HG03066 (cell line): ENCODE data around the gene ARG2.

Source experiments
- ATAC-seq: cut with Tn5 transposase; IDR thresholded peaks from one replicate; pipeline ENCODE4 v1.9.1; 2021; ENCODE audit warnings: low read depth; ENCODE audit not compliant: unreplicated experiment

The ARG2 gene

GRCh38 chr14:67674480-67675218, 54.9 kb downstream of the ARG2 start, which contains the start of gene VTI1B:
Gene VTI1B, minus strand, starts transcription at chr14:67674632. Its CDS starts 143 bp downstream, at chr14:67674489.
- peak; percentile 87 for ATAC-seq

GRCh38 chr14:67675219-67675582, 55.5 kb downstream of the ARG2 start:
- ATAC-seq, result no peak

- no peak for ATAC-seq
These were observed 59.3 kb downstream of the ARG2 start for GRCh38 chr14:67679006-67679405.

- peak; percentile 99 for ATAC-seq
These were observed 60.4 kb downstream of the ARG2 start for GRCh38 chr14:67680121-67680602.

GRCh38 chr14:67680941-67681340, 61.2 kb downstream of the ARG2 start:
- no peak for ATAC-seq

- no peak for ATAC-seq
These were observed 64.1 kb downstream of the ARG2 start for GRCh38 chr14:67683842-67684241.

GRCh38 chr14:67690011-67690410, 70.3 kb downstream of the ARG2 start:
- ATAC-seq, result no peak

- peak; percentile 86 for ATAC-seq
These were observed 75.2 kb downstream of the ARG2 start for GRCh38 chr14:67694791-67695393.

GRCh38 chr14:67695394-67695949, 75.8 kb downstream of the ARG2 start, which contains the start of gene RDH11:
Gene RDH11, minus strand, starts transcription at chr14:67695764. Its CDS starts 61 bp downstream, at chr14:67695703.
- peak; percentile 82 for ATAC-seq

- no peak for ATAC-seq
These were observed 77.3 kb downstream of the ARG2 start for GRCh38 chr14:67697006-67697405.

- no peak for ATAC-seq
These were observed 78.5 kb downstream of the ARG2 start for GRCh38 chr14:67698179-67698578.
